Measurements from ENCODE around the gene SMIM22.

DNA sequence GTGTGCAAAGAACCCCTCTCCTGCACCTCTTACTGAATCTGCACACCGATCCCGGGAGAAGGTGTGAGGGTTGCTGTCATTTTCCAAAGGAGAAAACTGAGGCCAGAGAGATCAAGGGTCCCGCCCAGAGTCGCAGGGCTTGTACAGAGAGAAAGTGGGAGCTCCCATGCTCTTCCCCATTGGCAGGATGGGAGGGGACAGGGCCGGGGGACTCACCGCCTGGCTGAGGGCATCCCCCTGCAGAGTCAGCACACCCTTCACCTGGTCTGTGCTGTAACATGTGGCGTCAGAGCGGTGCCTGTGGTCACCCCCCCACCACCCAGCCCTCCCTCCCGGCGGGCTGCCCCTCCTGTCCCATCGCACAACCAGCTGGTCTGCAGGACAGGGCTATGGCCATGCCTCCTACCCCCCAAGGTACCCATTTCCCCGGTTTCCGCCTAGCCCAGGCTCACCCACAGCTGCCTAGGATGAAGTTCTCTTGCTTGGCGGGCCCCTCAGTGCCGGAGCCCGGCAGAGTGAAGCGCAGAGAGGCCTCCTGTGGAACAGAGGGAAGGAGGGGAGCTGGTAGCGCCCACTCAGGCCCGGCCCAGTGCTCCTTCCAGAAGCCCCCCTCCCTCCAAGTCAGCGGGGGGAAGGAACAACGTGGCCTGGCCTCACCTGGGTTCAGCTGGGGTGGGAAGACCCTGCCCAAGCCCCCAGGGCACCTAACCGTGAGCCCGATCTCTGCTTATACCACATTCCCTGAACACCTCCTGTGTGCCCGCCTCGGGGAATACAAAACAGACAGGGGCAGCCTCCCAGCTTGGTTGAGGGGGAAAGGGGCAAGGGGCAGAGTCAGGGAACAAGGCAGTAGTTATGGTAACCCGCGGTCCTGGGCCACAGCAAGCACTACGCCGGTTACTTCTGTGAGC is 6.1 kb downstream of the SMIM22 start:
- TF ChIP-seq, protein P1, sequence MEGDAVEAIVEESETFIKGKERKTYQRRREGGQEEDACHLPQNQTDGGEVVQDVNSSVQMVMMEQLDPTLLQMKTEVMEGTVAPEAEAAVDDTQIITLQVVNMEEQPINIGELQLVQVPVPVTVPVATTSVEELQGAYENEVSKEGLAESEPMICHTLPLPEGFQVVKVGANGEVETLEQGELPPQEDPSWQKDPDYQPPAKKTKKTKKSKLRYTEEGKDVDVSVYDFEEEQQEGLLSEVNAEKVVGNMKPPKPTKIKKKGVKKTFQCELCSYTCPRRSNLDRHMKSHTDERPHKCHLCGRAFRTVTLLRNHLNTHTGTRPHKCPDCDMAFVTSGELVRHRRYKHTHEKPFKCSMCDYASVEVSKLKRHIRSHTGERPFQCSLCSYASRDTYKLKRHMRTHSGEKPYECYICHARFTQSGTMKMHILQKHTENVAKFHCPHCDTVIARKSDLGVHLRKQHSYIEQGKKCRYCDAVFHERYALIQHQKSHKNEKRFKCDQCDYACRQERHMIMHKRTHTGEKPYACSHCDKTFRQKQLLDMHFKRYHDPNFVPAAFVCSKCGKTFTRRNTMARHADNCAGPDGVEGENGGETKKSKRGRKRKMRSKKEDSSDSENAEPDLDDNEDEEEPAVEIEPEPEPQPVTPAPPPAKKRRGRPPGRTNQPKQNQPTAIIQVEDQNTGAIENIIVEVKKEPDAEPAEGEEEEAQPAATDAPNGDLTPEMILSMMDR (IDR thresholded peaks at IDR 0.05; ENCODE audit: insufficient read depth, low read depth, low read length), result no peak
- TF ChIP-seq EZH2 (IDR thresholded peaks at IDR 0.05; ENCODE audit: insufficient read depth, low read length), result no peak
